Stimulated activated CD4-positive, alpha-beta T cell treated with anti-CD3 and anti-CD28 coated beads, Interleukin-4, amount 100 ng/mL, for 1 hour (primary cell): ENCODE results near the gene CCDC88C.

ENCODE experiments used
- DNase-seq: peaks from one replicate; pipeline ENCODE4 v3.0.0-alpha.2; 2020

Gene CCDC88C

GRCh38 chr14:91324606-91325575 lies 92.7 kb downstream of the CCDC88C start:
- no peak for DNase-seq

- DNase-seq = peak; percentile 96
Observed at GRCh38 chr14:91323671-91324605, 93.7 kb downstream of the CCDC88C start.

DNA sequence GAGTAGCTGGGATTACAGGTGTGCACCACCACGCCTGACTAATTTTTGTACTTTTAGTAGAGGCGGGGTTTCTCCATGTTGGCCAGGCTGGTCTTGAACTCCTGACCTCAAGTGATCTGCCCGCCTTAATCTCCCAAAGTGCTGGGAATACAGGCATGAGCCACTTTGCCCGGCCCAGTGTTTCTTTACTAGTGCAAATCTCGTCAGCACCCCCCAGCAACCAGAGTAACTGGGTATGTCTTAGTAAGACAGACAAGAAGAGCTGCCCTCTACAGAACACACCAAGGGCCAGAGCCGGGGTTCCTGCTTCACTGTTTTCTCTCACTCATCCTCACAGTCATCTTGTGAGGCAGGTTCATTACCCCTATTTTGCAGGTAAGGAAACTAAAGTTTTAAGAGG lies 94.6 kb downstream of the CCDC88C start:
- DNase-seq = no peak

GRCh38 chr14:91322623-91323022 lies 95.0 kb downstream of the CCDC88C start:
- DNase-seq = no peak

GRCh38 chr14:91321131-91321530 lies 96.5 kb downstream of the CCDC88C start:
- DNase-seq = no peak

DNA sequence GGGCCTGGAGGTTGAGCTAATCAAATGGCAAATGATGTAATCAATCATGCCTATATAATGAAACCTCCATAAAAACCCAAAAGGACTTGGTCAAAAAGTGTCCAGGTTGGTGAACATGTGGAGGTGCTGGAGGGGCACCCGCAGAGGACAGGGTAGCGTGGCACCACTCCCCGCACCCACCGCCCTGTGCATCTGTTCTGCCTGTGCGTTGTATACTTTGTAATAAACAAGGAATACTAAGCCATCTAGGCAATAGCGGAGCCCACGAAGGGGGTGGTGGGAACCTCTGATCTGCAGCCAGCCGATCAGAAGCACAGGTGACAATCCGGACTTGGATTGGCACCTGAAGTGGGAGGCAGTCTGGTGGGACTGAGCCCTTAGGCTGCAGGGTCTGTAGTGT lies 97.4 kb downstream of the CCDC88C start:
- DNase-seq = no peak

DNA sequence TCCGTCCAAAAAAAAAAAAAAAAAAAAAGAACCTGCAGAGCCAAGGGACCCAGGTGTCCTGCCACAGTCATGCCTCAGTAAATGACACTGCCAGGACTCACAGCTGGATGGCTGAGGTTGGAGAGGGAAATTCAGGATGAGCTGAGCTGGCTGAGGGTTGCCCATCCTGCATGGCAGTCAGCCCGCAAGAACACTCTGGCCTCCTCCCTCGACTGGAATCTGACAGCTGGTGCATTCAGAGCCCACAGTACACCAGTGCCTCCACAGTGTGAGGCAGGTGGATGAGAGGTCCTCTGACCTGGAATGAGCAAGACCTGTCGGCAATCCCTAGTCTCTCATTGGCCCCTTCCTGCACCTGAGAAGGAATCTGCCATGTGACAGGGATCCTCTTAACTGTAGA lies 98.7 kb downstream of the CCDC88C start:
- no peak for DNase-seq

- peak; percentile 80 for DNase-seq
Observed at GRCh38 chr14:91317381-91318308, 100.0 kb downstream of the CCDC88C start.

DNA sequence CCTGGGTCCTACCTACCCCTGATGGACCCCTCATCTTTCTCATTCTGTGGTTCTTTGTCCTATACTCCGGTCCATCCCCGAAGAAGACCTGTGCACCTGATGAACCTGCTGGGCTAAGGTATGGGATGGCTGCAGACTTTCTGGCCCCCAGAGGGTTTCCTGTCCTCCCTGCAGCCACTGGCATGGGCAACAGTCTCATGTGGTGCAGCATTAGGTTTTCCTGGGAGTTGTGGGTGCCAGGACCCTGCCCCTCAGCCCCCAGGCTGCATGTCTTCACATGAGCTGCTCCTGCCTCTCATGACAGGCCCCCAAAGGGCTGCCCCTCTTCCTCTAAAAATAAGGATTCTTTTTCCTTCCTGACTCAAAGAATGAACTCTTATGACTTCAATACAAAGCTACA lies 100.9 kb downstream of the CCDC88C start:
- DNase-seq = no peak

- DNase-seq = peak; percentile 73
Observed at GRCh38 chr14:91315844-91316267, 101.8 kb downstream of the CCDC88C start.

- DNase-seq = no peak
Observed at GRCh38 chr14:91313852-91314251, 103.8 kb downstream of the CCDC88C start.

GRCh38 chr14:91313154-91313850 lies 104.3 kb downstream of the CCDC88C start:
- no peak for DNase-seq

DNA sequence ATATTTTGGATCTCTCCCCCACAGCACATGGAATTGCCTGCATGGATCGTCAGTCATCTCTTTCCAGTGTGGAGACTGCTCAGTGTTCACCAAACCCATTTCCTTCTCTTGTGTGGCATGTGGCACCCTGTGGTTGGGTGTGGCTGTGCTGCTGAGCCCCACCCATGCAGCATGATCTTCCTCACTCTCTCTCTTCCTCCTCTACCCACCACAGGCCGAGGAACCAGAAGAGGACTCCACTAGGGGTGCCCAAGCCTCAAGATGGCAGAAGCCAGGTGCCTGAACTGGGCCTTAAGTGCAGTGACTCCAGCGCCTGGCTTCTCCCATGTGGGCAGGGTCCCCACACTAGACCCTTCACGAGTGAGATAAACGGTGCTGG lies 106.3 kb downstream of the CCDC88C start:
- DNase-seq = peak; percentile 25

DNA sequence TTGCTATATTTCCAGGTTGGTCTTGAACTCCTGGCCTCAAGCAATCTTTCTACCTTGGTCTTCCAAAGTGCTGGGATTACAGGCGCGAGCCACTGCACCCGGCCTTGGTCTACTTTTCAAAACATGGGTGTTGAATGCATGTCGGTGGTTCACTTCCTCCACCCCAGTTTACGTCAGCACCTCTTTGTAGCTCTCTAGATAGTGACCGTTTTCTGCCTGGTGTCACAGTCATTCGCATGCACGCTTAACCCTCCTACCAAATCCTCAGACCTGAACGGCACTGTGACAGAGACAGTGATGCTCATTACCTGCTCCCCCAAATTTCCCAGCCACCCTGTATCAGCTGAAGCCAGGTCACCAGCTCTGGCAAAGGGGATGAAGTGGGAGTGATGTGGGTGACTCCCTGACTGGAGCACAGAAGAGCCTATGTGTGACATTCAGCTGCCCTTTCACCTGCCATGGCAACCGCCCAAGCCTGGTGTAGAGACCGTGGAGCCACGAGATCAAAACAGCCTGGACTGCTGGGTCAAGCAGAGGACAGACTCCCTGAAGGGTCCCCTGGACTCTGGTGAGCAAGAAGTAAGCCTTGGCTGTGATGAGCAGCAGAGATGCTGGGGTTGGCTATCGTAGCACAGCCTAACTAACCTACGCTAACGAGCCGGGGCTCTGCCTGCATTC lies 106.9 kb downstream of the CCDC88C start:
- DNase-seq = no peak

DNA sequence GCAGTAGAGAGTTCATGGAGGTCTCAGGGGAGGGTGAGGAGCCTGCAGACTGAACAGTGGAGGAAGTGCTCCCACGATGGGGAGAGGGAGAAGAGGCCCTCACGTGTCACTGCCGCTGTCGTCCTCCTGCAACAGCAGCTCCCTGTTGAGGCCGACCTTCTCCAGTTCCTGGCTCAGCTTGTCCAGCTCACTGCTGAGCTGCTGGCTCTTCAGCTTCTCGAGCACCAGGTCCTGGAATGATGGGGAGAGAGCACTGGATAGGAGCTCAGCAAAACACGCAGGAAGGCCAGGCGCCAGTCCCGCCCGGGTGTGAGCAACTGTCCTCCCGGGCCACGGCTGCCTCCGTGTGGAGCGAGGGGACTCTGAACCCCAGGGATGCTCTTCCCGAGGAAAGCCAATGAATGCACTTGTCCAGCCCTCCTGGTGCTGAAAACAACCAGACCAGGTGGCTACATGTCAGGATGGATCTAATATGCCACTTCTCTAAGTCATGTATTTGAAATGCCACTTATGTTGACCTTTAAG lies 107.8 kb downstream of the CCDC88C start:
- DNase-seq = no peak

DNA sequence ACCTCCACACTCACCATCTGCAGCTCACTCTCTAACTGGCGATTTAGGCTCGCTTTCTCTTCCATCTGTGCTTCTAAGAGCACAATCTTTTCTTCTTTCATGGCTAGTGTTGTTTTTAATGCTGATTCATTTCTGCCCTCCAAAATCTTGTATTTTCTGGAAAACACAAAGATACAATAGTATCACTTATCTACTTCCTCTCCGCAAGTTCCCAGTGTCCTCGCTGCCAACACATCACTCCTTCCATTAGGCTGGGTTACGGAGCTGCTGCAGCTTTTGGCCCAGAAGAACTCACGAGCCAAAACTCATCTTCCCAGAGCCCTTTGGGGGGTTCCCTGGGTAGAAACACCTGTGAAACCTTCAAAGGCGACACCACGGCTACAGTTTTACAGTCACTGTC lies 109.3 kb downstream of the CCDC88C start:
- no peak for DNase-seq

DNA sequence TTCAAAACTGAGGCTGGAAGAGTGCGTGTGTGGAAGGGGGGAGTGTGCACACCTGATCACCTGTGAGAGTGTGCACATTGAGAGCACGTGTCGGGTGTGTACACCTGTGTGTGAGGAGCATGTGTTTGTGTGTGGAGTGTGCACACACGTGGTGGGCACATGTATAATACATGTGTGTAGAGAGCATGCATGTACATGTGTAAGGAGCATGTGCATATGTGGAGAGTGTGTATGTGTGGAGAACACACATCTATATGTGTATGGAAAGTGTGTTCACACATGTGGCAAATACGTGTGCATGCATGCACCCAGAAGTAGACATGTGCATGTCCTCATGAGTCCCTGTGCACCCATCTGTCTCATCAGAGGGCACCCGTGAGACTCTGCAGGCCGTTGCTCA lies 110.0 kb downstream of the CCDC88C start:
- no peak for DNase-seq

GRCh38 chr14:91307046-91307445 lies 110.6 kb downstream of the CCDC88C start:
- DNase-seq = no peak

GRCh38 chr14:91306547-91306946 lies 111.1 kb downstream of the CCDC88C start:
- DNase-seq = no peak

GRCh38 chr14:91305650-91306431 lies 111.8 kb downstream of the CCDC88C start:
- DNase-seq = no peak
